Measurements from ENCODE around the gene ATP6V0B.

DNA sequence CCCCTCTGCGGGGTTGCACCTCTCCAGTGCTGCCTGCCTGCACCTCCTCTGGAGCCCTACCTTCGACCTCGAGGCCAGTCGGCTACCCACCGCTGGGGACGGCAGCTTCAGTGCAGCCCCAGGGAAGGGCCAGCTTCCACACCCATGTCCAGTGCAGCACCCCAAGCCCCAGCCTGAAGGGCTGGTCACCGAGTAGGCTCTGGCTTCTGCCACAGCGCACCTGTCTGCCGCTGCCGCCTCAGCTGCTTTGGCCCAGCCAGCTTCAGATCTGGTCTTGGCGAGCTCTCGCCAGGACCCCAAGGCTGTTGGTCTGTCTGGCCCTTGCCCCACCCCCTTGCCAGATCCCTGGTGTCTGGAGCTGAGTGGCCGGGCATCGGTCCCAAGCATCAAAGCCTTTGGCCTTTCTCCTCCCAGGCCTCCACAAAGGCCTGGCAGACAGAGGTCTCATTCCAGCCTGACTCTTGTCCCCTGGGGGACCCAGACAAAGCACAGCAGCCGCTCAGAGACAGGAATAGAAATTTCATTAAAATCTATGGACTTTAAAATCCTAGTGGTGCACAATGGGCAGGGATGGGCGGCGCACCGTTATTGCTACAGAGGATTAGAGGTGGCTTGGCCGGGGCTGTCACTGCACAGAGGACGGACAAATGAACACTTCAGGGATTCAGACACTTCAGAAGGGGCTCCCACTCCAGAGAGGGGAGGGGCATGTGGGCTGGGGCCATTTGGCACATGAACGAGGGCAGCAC is 21.4 kb downstream of the ATP6V0B start:
- TF ChIP-seq, protein P1, sequence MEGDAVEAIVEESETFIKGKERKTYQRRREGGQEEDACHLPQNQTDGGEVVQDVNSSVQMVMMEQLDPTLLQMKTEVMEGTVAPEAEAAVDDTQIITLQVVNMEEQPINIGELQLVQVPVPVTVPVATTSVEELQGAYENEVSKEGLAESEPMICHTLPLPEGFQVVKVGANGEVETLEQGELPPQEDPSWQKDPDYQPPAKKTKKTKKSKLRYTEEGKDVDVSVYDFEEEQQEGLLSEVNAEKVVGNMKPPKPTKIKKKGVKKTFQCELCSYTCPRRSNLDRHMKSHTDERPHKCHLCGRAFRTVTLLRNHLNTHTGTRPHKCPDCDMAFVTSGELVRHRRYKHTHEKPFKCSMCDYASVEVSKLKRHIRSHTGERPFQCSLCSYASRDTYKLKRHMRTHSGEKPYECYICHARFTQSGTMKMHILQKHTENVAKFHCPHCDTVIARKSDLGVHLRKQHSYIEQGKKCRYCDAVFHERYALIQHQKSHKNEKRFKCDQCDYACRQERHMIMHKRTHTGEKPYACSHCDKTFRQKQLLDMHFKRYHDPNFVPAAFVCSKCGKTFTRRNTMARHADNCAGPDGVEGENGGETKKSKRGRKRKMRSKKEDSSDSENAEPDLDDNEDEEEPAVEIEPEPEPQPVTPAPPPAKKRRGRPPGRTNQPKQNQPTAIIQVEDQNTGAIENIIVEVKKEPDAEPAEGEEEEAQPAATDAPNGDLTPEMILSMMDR (IDR thresholded peaks at IDR 0.05; ENCODE audit: low read depth, low read length): no peak
- TF ChIP-seq POLR2A (IDR thresholded peaks at IDR 0.05; ENCODE audit: extremely low read depth, insufficient read length) (no peak), MYC (IDR thresholded peaks at IDR 0.05; ENCODE audit: low read depth, low read length) (no peak)
- TF ChIP-seq, protein P2, sequence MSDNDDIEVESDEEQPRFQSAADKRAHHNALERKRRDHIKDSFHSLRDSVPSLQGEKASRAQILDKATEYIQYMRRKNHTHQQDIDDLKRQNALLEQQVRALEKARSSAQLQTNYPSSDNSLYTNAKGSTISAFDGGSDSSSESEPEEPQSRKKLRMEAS (IDR thresholded peaks at IDR 0.05; ENCODE audit: low read depth, low read length): no peak

All from NB4 (cell line).